Spleen (tissue), 11 donors: ENCODE measurements around the gene DAB2. TPM values are rescaled to one million over a fixed set of nuclear protein-coding genes. Genes with fewer than 3 reads are reported as not detected.

Experiments
- DNase-seq: peaks from one replicate; pipeline ENCODE4 v3.0.0-alpha.2; 2020
- H3K27ac ChIP-seq, 8 donors: fragments of 200-600 bp; sonication (generic) in 7 of 8; 1 replicate in 4 of 8; 2 replicates in 4 of 8; pipeline versions ENCODE4 v1.5.0 to v1.8.0; 2016 to 2021; ENCODE audit warnings: inconsistent platforms in 4 of 8, mild to moderate bottlenecking in 4 of 8, moderate library complexity in 1 of 8
- H3K27me3 ChIP-seq, 7 donors: fragments of 200-600 bp; sonication (generic) in 6 of 7; replicated peaks in 1 of 7; 1 replicate in 4 of 7; 2 replicates in 3 of 7; pipeline versions ENCODE4 v1.5.0 to v1.8.0; 2016 to 2021; ENCODE audit warnings: inconsistent platforms in 3 of 7, mild to moderate bottlenecking in 1 of 7
- H3K36me3 ChIP-seq, 6 donors: fragments of 200-600 bp; sonication (generic) in 5 of 6; 1 replicate in 4 of 6; 2 replicates in 2 of 6; pipeline versions ENCODE4 v1.5.0 to v1.8.0; 2016 to 2021; ENCODE audit warnings: inconsistent platforms in 2 of 6
- H3K4me1 ChIP-seq, 6 donors: fragments of 200-600 bp; sonication (generic) in 5 of 6; 1 replicate in 3 of 6; 2 replicates in 3 of 6; pipeline versions ENCODE4 v1.5.0 to v1.8.0; 2016 to 2021; ENCODE audit warnings: inconsistent platforms in 3 of 6
- H3K4me3 ChIP-seq, 8 donors: fragments of 200-600 bp; sonication (generic) in 7 of 8; 1 replicate in 4 of 8; 2 replicates in 4 of 8; pipeline versions ENCODE4 v1.5.0 to v1.8.0; 2016 to 2021; ENCODE audit warnings: inconsistent platforms in 4 of 8, mild to moderate bottlenecking in 4 of 8, moderate library complexity in 2 of 8
- H3K9me3 ChIP-seq, 8 donors: fragments of 200-600 bp; sonication (generic) in 7 of 8; 1 replicate in 4 of 8; 2 replicates in 4 of 8; pipeline versions ENCODE4 v1.5.0 to v1.8.0; 2016 to 2021; ENCODE audit warnings: inconsistent platforms in 4 of 8
- POLR2A ChIP-seq, 3 donors: fragments of 450-650 bp; IDR thresholded peaks; one replicate each; pipeline ENCODE4 v1.5.1; 2017; ENCODE audit warnings: antibody characterized with exemption in 3 of 3, mild to moderate bottlenecking in 1 of 3
- POLR2AphosphoS5 ChIP-seq, 3 donors: sonication (generic); formaldehyde crosslinking; IDR thresholded peaks; one replicate each; pipeline ENCODE4 v1.5.1; 2017; ENCODE audit warnings: antibody characterized with exemption in 3 of 3
- WGBS, 5 donors: extraction: QIAGEN DNeasy Blood & Tissue Kit in 3 of 5; methylation state at CpG; one replicate each; pipeline versions ENCODE4 v1.1.5 to v1.1.7; 2013 to 2018; 5-methylcytosine and 5-hydroxymethylcytosine counted together
- intact Hi-C: fragments of 100-400 bp; cut with DNase I; formaldehyde crosslinking; loops from one replicate; pipeline ENCODE4 v1.15.0; 2023; ENCODE audit warnings: low total_unique reads
- polyA plus RNA-seq, 3 donors: library from polyadenylated mRNA; stranded (reverse); fragments of 200-250 nt; gene quantifications; one replicate each; pipeline ENCODE4 v1.2.1, GENCODE V29; 2013
- total RNA-seq, 7 donors: library from RNA; depleted of rRNA in 3 of 7; stranded (reverse); fragments of >200 nt in 3 of 7; fragmentation: NEBNext Ultra II Directional in 4 of 7; extraction: Animal tissue kit (Norgen Biotek cat#: 25700) in 4 of 7; gene quantifications; one replicate each; pipeline versions ENCODE4 v1.1.0 to v1.2.1, GENCODE V29; 2016 to 2021
- TF ChIP-seq, protein P1 (sequence below), 11 experiments: fragments of 200-600 bp in 7 of 11; fragments of 450-650 bp in 4 of 11; sonication (generic) in 4 of 11; IDR thresholded peaks in 8 of 11; conservative IDR thresholded peaks in 3 of 11; 1 replicate in 7 of 11; 2 replicates in 4 of 11; pipeline versions ENCODE4 v1.4.0 to v1.8.0; 2016 to 2021; ENCODE audit warnings: antibody characterized with exemption in 11 of 11, inconsistent platforms in 4 of 11, mild to moderate bottlenecking in 1 of 11
- donor health status: healthy with polysubstance abuse.
- donor health status: DM: no; HTN: no; CAD: no; lungs with moderate emphysema.
- donor health status: DM: no; HTN: no; CAD: no.
- donor health status: Bipolar disorder and iron deficiency.
- donor health status: healthy.
- donor health status: DM: no; HTN: no; CAD: no.
- donor health status: DM: yes; HTN: yes; CAD: no.

DAB2 gene
- total and polyA plus RNA-seq, 10 donors: 19.4 to 206 (median 125) TPM

DNA sequence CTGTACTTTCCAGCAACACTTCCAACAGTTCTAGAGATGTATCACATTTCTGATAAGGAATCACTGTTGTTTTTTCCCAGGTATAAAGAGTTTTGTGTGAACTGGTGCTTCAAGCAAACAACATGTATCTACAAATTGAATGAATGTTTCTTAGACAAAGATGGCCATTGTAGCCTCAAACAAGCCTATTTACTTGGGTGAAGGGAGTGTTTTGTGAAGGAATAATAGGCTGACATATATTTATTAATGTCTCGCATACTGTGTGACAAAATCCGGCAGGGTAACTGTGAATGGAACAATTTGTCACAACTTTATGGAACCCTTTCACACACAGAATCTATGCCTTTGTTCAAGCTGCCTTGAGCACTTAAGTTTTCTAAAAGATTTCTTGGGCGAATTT is 24.8 kb upstream of the DAB2 start:
- H3K9me3 ChIP-seq: no peaks in the 10 kb centered on the region
- no peaks in the 10 kb centered on the region for H3K36me3 ChIP-seq
- no peak overlapping the region for H3K27ac ChIP-seq
- whole genome bisulfite sequencing, 5 donors: 52 to 92% (median 79%) methylated on average over 3 of the region's 3 CpGs
- H3K4me3 ChIP-seq: no peak overlapping the region
- H3K4me1 ChIP-seq: no peaks in the 10 kb centered on the region
- DNase-seq: no peak
- H3K27me3 ChIP-seq: no peaks in the 10 kb centered on the region
- intact Hi-C loops: no loop called here
- TF ChIP-seq POLR2AphosphoS5 (IDR thresholded peaks at IDR 0.05) (no peak), POLR2A (IDR thresholded peaks at IDR 0.05) (no peak)
- TF ChIP-seq, protein P1, sequence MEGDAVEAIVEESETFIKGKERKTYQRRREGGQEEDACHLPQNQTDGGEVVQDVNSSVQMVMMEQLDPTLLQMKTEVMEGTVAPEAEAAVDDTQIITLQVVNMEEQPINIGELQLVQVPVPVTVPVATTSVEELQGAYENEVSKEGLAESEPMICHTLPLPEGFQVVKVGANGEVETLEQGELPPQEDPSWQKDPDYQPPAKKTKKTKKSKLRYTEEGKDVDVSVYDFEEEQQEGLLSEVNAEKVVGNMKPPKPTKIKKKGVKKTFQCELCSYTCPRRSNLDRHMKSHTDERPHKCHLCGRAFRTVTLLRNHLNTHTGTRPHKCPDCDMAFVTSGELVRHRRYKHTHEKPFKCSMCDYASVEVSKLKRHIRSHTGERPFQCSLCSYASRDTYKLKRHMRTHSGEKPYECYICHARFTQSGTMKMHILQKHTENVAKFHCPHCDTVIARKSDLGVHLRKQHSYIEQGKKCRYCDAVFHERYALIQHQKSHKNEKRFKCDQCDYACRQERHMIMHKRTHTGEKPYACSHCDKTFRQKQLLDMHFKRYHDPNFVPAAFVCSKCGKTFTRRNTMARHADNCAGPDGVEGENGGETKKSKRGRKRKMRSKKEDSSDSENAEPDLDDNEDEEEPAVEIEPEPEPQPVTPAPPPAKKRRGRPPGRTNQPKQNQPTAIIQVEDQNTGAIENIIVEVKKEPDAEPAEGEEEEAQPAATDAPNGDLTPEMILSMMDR (IDR thresholded peaks at IDR 0.05 in 8 of 11, conservative IDR thresholded peaks at IDR 0.05 in 3 of 11): no peak

DNA sequence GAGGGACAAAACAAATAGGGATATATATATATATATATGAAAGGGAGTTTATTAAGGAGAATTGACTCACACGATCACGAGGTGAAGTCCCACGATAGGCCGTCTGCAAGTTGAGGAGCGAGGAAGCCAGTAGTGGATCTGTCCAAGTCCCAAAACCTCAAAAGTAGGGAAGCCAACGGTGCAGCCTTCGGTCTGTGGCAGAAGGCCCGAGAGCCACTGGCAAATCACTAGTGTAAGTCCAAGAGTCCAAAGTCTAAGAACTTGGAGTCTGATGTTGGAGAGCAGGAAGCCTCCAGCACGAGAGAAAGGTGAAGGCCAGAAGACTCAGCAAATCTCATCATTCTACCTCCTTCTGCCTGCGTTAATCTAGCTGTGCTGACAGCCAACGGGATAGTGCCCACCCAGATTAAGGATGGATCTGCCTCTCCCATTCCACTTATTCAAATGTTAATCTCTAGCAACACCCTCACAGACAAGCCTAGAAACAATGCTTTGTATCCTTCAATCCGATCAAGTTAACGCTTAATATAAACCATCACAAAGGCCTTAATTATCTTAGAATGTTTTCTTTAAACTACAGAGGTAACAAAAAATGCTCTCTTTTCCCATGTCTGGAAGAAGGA is 23.8 kb upstream of the DAB2 start:
- H3K27ac ChIP-seq: no peak overlapping the region
- intact Hi-C loops: no loop called here
- DNase-seq: no peak
- H3K4me1 ChIP-seq: no peaks in the 10 kb centered on the region
- 90 to 95% (median 93%) methylated on average over 13 of the region's 13 CpGs for WGBS, 5 donors
- TF ChIP-seq POLR2A (IDR thresholded peaks at IDR 0.05): no peak
- TF ChIP-seq POLR2AphosphoS5 (IDR thresholded peaks at IDR 0.05): no peak
- TF ChIP-seq, protein P1 (IDR thresholded peaks at IDR 0.05 in 8 of 11, conservative IDR thresholded peaks at IDR 0.05 in 3 of 11): no peak
- no peaks in the 10 kb centered on the region for H3K9me3 ChIP-seq
- H3K27me3 ChIP-seq: no peaks in the 10 kb centered on the region
- no peaks in the 10 kb centered on the region for H3K36me3 ChIP-seq
- H3K4me3 ChIP-seq: no peak overlapping the region

DNA sequence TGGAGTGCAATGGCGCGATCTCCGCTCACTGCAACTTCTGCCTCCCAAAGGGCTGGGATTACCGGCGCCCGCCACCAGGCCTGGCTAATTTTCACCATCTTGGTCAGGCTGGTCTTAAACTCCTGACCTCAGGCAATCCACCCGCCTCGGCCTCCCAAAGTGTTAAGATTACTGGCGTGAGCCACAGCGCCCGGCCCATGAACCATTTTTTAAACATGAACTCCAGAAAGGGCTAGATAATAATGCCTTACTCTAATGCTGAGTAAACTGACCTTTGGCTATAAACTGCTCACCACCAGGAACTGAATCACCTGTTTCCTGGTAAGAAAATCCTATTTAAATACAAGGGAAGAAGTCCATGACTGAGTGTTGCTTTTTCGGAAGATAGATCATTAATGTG is 23.2 kb upstream of the DAB2 start:
- 91 to 98% (median 96%) methylated on average over 12 of the region's 12 CpGs for WGBS, 5 donors
- H3K27me3 ChIP-seq: no peaks in the 10 kb centered on the region
- DNase-seq: no peak
- no peak overlapping the region for H3K4me3 ChIP-seq
- TF ChIP-seq POLR2A (IDR thresholded peaks at IDR 0.05): no peak
- no peak for TF ChIP-seq POLR2AphosphoS5 (IDR thresholded peaks at IDR 0.05)
- TF ChIP-seq, protein P1 (IDR thresholded peaks at IDR 0.05 in 8 of 11, conservative IDR thresholded peaks at IDR 0.05 in 3 of 11): no peak
- H3K4me1 ChIP-seq: no peaks in the 10 kb centered on the region
- no peak overlapping the region for H3K27ac ChIP-seq
- H3K9me3 ChIP-seq: no peaks in the 10 kb centered on the region
- no peaks in the 10 kb centered on the region for H3K36me3 ChIP-seq
- intact Hi-C loops: no loop called here

DNA sequence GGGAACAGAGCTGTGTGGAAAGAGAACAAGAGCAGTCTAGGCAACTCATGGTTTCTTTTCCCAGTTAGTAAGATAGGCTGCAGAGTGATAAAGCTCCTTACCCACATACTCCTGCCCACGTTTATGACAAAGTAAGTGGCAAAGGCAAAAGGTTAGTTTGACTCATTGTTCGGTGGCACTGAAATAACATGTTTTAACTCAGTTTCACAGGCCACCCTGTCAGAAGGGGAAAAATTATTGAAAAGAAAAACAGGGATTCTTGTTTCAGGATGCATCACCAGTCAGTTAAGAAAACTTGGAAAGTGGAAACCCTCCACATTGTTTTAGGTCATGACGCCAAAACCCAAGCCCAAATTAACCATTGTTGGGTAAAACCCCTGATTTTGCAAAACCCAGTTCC is 22.3 kb upstream of the DAB2 start:
- intact Hi-C loops: no loop called here
- no peak for DNase-seq
- 74 to 91% (median 82%) methylated on average over 3 of the region's 3 CpGs for WGBS, 5 donors
- H3K27me3 ChIP-seq: no peaks in the 10 kb centered on the region
- H3K4me1 ChIP-seq: peaks cover 0 to 6% (median 1%) of the 10 kb centered on the region in 6 donors
- no peaks in the 10 kb centered on the region for H3K36me3 ChIP-seq
- no peak overlapping the region for H3K4me3 ChIP-seq
- no peak for TF ChIP-seq POLR2A (IDR thresholded peaks at IDR 0.05)
- TF ChIP-seq POLR2AphosphoS5 (IDR thresholded peaks at IDR 0.05): no peak
- TF ChIP-seq, protein P1 (IDR thresholded peaks at IDR 0.05 in 8 of 11, conservative IDR thresholded peaks at IDR 0.05 in 3 of 11): no peak
- no peaks in the 10 kb centered on the region for H3K9me3 ChIP-seq
- no peak overlapping the region for H3K27ac ChIP-seq
